PC-9 (cell line): ENCODE measurements around the gene GDF2.

Experiments
- CTCF ChIP-seq: fragments of 200-600 bp; sonication (generic); conservative IDR thresholded peaks from 2 replicates; pipeline ENCODE4 v1.6.1; 2017; ENCODE audit warnings: mixed run types, antibody characterized with exemption, mild to moderate bottlenecking, moderate library complexity
- EZH2 ChIP-seq: fragments of 200-600 bp; sonication (generic); IDR thresholded peaks from 2 replicates; pipeline ENCODE4 v1.8.0; 2017; ENCODE audit warnings: antibody characterized with exemption, low read depth

DNA sequence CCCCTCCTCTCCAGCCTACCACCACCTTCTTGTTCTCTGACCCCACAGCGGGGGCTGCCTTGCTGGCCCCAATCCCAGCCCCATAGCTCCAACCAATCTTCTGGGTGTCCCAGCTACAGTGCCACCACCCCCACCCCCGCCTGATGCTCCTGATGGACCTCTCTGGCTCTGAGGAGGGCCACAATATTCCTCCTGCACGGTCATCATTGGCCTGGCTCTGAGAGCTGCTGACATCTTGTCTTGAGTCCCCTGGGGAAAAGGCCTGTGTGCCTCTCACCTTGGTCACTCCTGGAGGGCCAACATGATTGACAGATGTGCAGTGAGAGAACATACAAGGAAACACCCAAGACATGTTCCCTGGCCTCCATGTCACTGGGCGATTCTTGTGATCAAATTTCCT is 7.6 kb downstream of the GDF2 start:
- no peak for TF ChIP-seq CTCF
- TF ChIP-seq EZH2: no peak
